Measurements from ENCODE around the gene OOSP2. TPM values are rescaled to one million over a fixed set of nuclear protein-coding genes. Genes with fewer than 3 reads are reported as not detected.

The OOSP2 gene, protein sequence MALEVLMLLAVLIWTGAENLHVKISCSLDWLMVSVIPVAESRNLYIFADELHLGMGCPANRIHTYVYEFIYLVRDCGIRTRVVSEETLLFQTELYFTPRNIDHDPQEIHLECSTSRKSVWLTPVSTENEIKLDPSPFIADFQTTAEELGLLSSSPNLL
- polyA plus RNA-seq (2013, experiment 1 of 2): not detected
- polyA plus RNA-seq (2013, experiment 2 of 2): not detected

DNA sequence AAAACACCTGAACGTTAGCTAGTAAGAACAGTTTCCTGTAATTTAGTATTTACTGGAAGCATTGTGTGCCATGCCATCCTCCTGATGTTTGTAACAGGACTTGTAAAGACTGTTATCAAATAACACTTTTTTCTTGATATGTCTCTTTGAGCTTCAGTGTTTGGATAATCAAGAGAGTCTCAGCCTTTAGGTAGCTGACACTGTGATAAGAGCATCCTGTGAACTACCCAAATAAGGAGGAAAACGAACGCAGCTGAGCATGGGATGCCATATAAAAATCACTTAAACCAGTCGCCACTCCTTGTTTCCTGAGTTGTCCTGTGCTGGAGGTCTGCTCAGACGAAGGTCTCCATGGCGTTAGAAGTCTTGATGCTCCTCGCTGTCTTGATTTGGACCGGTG lies at the start of gene OOSP2:
OOSP2 (plus strand) TSS at position 301 of the 400 bp plus-strand sequence; CDS start at position 352, 51 bp downstream.
- no peak for DNase-seq
- no peaks in the 10 kb centered on the region for H3K4me1 ChIP-seq (ENCODE audit: control insufficient read depth, insufficient read depth, low read depth, low read length)
- H3K23ac ChIP-seq (ENCODE audit: low read length in 2 of 2): no peak within 1 kb of the TSS
- H2AK5ac ChIP-seq (ENCODE audit: low read length, severe bottlenecking): no peak within 1 kb of the TSS
- H3K79me1 ChIP-seq (replicated peaks; ENCODE audit: low read length, poor library complexity, severe bottlenecking): no peaks in the 10 kb centered on the region
- H3K4me2 ChIP-seq (ENCODE audit: low read length, poor library complexity, severe bottlenecking): no peak within 1 kb of the TSS
- H3K14ac ChIP-seq (ENCODE audit: low read length in 2 of 2): no peak within 1 kb of the TSS
- no peak within 1 kb of the TSS for H3K4ac ChIP-seq (ENCODE audit: low read depth in 1 of 2, low read length in 2 of 2)
- H4K91ac ChIP-seq (ENCODE audit: low read length): no peak within 1 kb of the TSS
- 81% methylated on average over 8 of the region's 8 CpGs for WGBS
- no peak within 1 kb of the TSS for H3K9ac ChIP-seq (ENCODE audit: low read length)
- H3K36me3 ChIP-seq (ENCODE audit: control insufficient read depth in 1 of 2, insufficient read depth in 2 of 2, low read depth in 1 of 2, low read length in 2 of 2): no peaks in the 10 kb centered on the region
- H3K9me3 ChIP-seq (ENCODE audit: control insufficient read depth, low read length): no peaks in the 10 kb centered on the region
- no peak within 1 kb of the TSS for H3K18ac ChIP-seq (ENCODE audit: low read depth in 1 of 2, low read length in 2 of 2)
- no peak within 1 kb of the TSS for H2BK120ac ChIP-seq (ENCODE audit: low read depth, low read length)
- no peak within 1 kb of the TSS for H3K4me3 ChIP-seq (ENCODE audit: insufficient read depth in 1 of 2, low read depth in 1 of 2, low read length in 2 of 2)
- H2BK15ac ChIP-seq (ENCODE audit: low read depth, poor library complexity, severe bottlenecking): no peak within 1 kb of the TSS
- H2AFZ ChIP-seq (ENCODE audit: low read depth, low read length): no peak within 1 kb of the TSS
- no peak within 1 kb of the TSS for H3K27ac ChIP-seq (ENCODE audit: low read length, poor library complexity, severe bottlenecking)
- no peak within 1 kb of the TSS for H2BK12ac ChIP-seq (ENCODE audit: low read length in 2 of 2)
- H4K8ac ChIP-seq (ENCODE audit: low read length): no peak within 1 kb of the TSS
- H2BK5ac ChIP-seq (ENCODE audit: low read depth, low read length, poor library complexity, severe bottlenecking): no peak within 1 kb of the TSS
- H3K27me3 ChIP-seq (ENCODE audit: control insufficient read depth in 1 of 2, insufficient read depth in 1 of 2, low read length in 2 of 2): no peaks in the 10 kb centered on the region

DNA sequence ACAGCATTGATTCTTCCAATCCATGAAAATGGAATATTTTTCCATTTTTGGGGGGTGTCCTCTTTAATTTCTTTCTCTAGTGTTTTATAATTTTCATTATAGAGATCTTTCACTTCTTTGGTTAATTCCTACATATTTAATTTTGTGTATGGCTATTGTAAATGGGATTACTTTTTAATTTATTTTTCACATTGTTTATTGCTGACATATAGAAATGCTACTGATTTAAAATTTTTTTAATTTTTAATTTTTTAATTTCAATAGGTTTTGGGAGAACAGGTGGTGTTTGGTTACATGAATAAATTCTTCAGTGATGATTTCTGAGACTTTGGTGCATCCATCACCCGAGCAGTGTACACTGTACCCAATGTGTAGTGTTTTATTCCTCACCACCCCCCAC lies 49.8 kb upstream of the OOSP2 start:
- no peak overlapping the region for H3K4ac ChIP-seq (ENCODE audit: low read depth in 1 of 2, low read length in 2 of 2)
- no peak overlapping the region for H3K18ac ChIP-seq (ENCODE audit: low read depth in 1 of 2, low read length in 2 of 2)
- H2BK12ac ChIP-seq (ENCODE audit: low read length in 2 of 2): no peak overlapping the region
- H3K4me2 ChIP-seq (ENCODE audit: low read length, poor library complexity, severe bottlenecking): no peak overlapping the region
- no peaks in the 10 kb centered on the region for H3K36me3 ChIP-seq (ENCODE audit: control insufficient read depth in 1 of 2, insufficient read depth in 2 of 2, low read depth in 1 of 2, low read length in 2 of 2)
- no peaks in the 10 kb centered on the region for H3K79me1 ChIP-seq (replicated peaks; ENCODE audit: low read length, poor library complexity, severe bottlenecking)
- no peak overlapping the region for H2BK120ac ChIP-seq (ENCODE audit: low read depth, low read length)
- no peak overlapping the region for H3K4me3 ChIP-seq (ENCODE audit: insufficient read depth in 1 of 2, low read depth in 1 of 2, low read length in 2 of 2)
- no peak overlapping the region for H3K23ac ChIP-seq (ENCODE audit: low read length in 2 of 2)
- H4K91ac ChIP-seq (ENCODE audit: low read length): no peak overlapping the region
- no CpG with 5 or more reads among the region's 1 CpG for WGBS
- H3K27me3 ChIP-seq (ENCODE audit: control insufficient read depth in 1 of 2, insufficient read depth in 1 of 2, low read length in 2 of 2): no peaks in the 10 kb centered on the region
- no peak overlapping the region for H3K14ac ChIP-seq (ENCODE audit: low read length in 2 of 2)
- peaks cover 10% of the 10 kb centered on the region for H3K9me3 ChIP-seq (ENCODE audit: control insufficient read depth, low read length)
- no peak overlapping the region for H2AK5ac ChIP-seq (ENCODE audit: low read length, severe bottlenecking)
- no peak for DNase-seq
- H2BK15ac ChIP-seq (ENCODE audit: low read depth, poor library complexity, severe bottlenecking): no peak overlapping the region
- no peaks in the 10 kb centered on the region for H3K4me1 ChIP-seq (ENCODE audit: control insufficient read depth, insufficient read depth, low read depth, low read length)
- no peak overlapping the region for H3K27ac ChIP-seq (ENCODE audit: low read length, poor library complexity, severe bottlenecking)
- H3K9ac ChIP-seq (ENCODE audit: low read length): no peak overlapping the region
- no peak overlapping the region for H4K8ac ChIP-seq (ENCODE audit: low read length)
- H2AFZ ChIP-seq (ENCODE audit: low read depth, low read length): no peak overlapping the region
- no peak overlapping the region for H2BK5ac ChIP-seq (ENCODE audit: low read depth, low read length, poor library complexity, severe bottlenecking)

DNA sequence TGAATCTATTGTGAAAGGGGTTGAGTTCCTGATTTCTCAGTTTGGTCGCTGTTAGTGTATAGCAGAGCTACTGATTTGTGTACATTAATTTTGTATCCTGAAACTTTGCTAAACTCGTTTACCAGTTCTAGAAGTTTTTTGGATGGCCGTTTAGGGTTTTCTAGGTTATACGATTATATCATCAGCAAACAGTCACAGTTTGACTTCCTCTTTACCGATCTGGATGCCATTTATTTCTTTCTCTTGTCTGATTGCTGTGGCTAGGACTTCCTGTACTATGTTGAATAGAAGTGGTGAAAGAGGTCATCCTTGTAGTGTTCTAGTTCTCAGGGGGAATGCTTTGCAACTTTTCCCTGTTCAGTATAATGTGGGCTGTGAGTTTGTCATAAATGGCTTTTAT lies 47.8 kb upstream of the OOSP2 start:
- no peak overlapping the region for H3K4ac ChIP-seq (ENCODE audit: low read depth in 1 of 2, low read length in 2 of 2)
- H3K4me1 ChIP-seq (ENCODE audit: control insufficient read depth, insufficient read depth, low read depth, low read length): no peaks in the 10 kb centered on the region
- H3K18ac ChIP-seq (ENCODE audit: low read depth in 1 of 2, low read length in 2 of 2): no peak overlapping the region
- H3K14ac ChIP-seq (ENCODE audit: low read length in 2 of 2): no peak overlapping the region
- peaks cover 10% of the 10 kb centered on the region for H3K9me3 ChIP-seq (ENCODE audit: control insufficient read depth, low read length)
- no peak overlapping the region for H3K23ac ChIP-seq (ENCODE audit: low read length in 2 of 2)
- no peak overlapping the region for H2BK120ac ChIP-seq (ENCODE audit: low read depth, low read length)
- no peak overlapping the region for H2BK5ac ChIP-seq (ENCODE audit: low read depth, low read length, poor library complexity, severe bottlenecking)
- H2BK12ac ChIP-seq (ENCODE audit: low read length in 2 of 2): no peak overlapping the region
- no peak overlapping the region for H2AK5ac ChIP-seq (ENCODE audit: low read length, severe bottlenecking)
- no peaks in the 10 kb centered on the region for H3K27me3 ChIP-seq (ENCODE audit: control insufficient read depth in 1 of 2, insufficient read depth in 1 of 2, low read length in 2 of 2)
- no peak overlapping the region for H3K27ac ChIP-seq (ENCODE audit: low read length, poor library complexity, severe bottlenecking)
- H3K9ac ChIP-seq (ENCODE audit: low read length): no peak overlapping the region
- H4K91ac ChIP-seq (ENCODE audit: low read length): no peak overlapping the region
- no peaks in the 10 kb centered on the region for H3K36me3 ChIP-seq (ENCODE audit: control insufficient read depth in 1 of 2, insufficient read depth in 2 of 2, low read depth in 1 of 2, low read length in 2 of 2)
- no peaks in the 10 kb centered on the region for H3K79me1 ChIP-seq (replicated peaks; ENCODE audit: low read length, poor library complexity, severe bottlenecking)
- no peak for DNase-seq
- no peak overlapping the region for H3K4me2 ChIP-seq (ENCODE audit: low read length, poor library complexity, severe bottlenecking)
- no peak overlapping the region for H3K4me3 ChIP-seq (ENCODE audit: insufficient read depth in 1 of 2, low read depth in 1 of 2, low read length in 2 of 2)
- no peak overlapping the region for H2BK15ac ChIP-seq (ENCODE audit: low read depth, poor library complexity, severe bottlenecking)
- no peak overlapping the region for H4K8ac ChIP-seq (ENCODE audit: low read length)
- H2AFZ ChIP-seq (ENCODE audit: low read depth, low read length): no peak overlapping the region
- 74% methylated on average over 5 of the region's 5 CpGs for WGBS

DNA sequence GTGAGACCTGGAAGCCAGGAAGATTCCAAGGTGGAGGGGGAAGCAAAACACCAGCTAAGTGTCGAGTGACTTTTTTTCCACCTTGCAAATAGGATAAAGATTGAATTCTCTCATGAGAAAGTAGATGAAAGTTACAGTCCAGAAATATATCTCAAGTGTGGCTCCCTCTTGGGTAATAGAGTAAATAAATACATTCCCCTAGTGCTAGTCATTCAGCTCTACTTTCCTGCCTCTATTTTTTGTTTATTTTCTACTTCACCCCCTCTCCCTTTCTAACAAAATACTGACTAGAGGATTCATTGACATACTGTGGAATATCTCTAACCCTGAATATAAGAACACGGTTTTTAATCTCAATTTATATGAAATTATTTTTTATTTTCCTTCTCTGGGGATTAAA lies 42.4 kb upstream of the OOSP2 start:
- no peak overlapping the region for H4K8ac ChIP-seq (ENCODE audit: low read length)
- peaks cover 7% of the 10 kb centered on the region for H3K9me3 ChIP-seq (ENCODE audit: control insufficient read depth, low read length)
- peak; percentile 44 for DNase-seq
- no peak overlapping the region for H3K23ac ChIP-seq (ENCODE audit: low read length in 2 of 2)
- no peaks in the 10 kb centered on the region for H3K36me3 ChIP-seq (ENCODE audit: control insufficient read depth in 1 of 2, insufficient read depth in 2 of 2, low read depth in 1 of 2, low read length in 2 of 2)
- H2BK15ac ChIP-seq (ENCODE audit: low read depth, poor library complexity, severe bottlenecking): no peak overlapping the region
- H3K14ac ChIP-seq (ENCODE audit: low read length in 2 of 2): no peak overlapping the region
- H2BK120ac ChIP-seq (ENCODE audit: low read depth, low read length): no peak overlapping the region
- no CpG with 5 or more reads among the region's 2 CpGs for WGBS
- no peak overlapping the region for H3K18ac ChIP-seq (ENCODE audit: low read depth in 1 of 2, low read length in 2 of 2)
- no peak overlapping the region for H2BK12ac ChIP-seq (ENCODE audit: low read length in 2 of 2)
- H3K27me3 ChIP-seq (ENCODE audit: control insufficient read depth in 1 of 2, insufficient read depth in 1 of 2, low read length in 2 of 2): no peaks in the 10 kb centered on the region
- H2AFZ ChIP-seq (ENCODE audit: low read depth, low read length): no peak overlapping the region
- H3K4me3 ChIP-seq (ENCODE audit: insufficient read depth in 1 of 2, low read depth in 1 of 2, low read length in 2 of 2): no peak overlapping the region
- H3K79me1 ChIP-seq (replicated peaks; ENCODE audit: low read length, poor library complexity, severe bottlenecking): no peaks in the 10 kb centered on the region
- H3K4ac ChIP-seq (ENCODE audit: low read depth in 1 of 2, low read length in 2 of 2): no peak overlapping the region
- H2AK5ac ChIP-seq (ENCODE audit: low read length, severe bottlenecking): no peak overlapping the region
- H3K27ac ChIP-seq (ENCODE audit: low read length, poor library complexity, severe bottlenecking): no peak overlapping the region
- H3K4me1 ChIP-seq (ENCODE audit: control insufficient read depth, insufficient read depth, low read depth, low read length): no peaks in the 10 kb centered on the region
- no peak overlapping the region for H4K91ac ChIP-seq (ENCODE audit: low read length)
- no peak overlapping the region for H3K4me2 ChIP-seq (ENCODE audit: low read length, poor library complexity, severe bottlenecking)
- no peak overlapping the region for H2BK5ac ChIP-seq (ENCODE audit: low read depth, low read length, poor library complexity, severe bottlenecking)
- H3K9ac ChIP-seq (ENCODE audit: low read length): no peak overlapping the region
